Panc1 (cell line): ENCODE measurements around the gene SIK2. TPM values are rescaled to one million over a fixed set of nuclear protein-coding genes. Genes with fewer than 3 reads are reported as not detected.

Source experiments
- ATAC-seq: fragments of 200-7000 bp; cut with Tn5 transposase; 2 replicates; pipeline ENCODE4 v1.9.1; 2020; ENCODE audit warnings: mild to moderate bottlenecking, moderate library complexity
- BruUV-seq: library from RNA; stranded (reverse); fragments of 400-500 nt; replicated peaks from 2 replicates; lab custom pipeline; 2021; lab: Mats Ljungman, UMichigan
- CTCF ChIA-PET: fragments of 300-600 bp; sonication (Branson Sonifier 250); formaldehyde crosslinking; loops from one replicate; lab custom pipeline; 2022; ENCODE audit warnings: antibody characterized with exemption; lab: Charles Lee
- POLR2A ChIA-PET: fragments of 300-600 bp; sonication (Branson Sonifier 250); formaldehyde crosslinking; loops from one replicate; lab custom pipeline; 2022; ENCODE audit warnings: antibody characterized with exemption; lab: Charles Lee
- DNase-seq: peaks from one replicate; pipeline ENCODE4 v3.0.0-alpha.2; 2010; ENCODE audit warnings: low read depth, low spot score
- H3K27ac ChIP-seq: 2 replicates; pipeline ENCODE4 v1.5.1; 2011; ENCODE audit warnings: mild to moderate bottlenecking, low read length, inconsistent platforms
- H3K27me3 ChIP-seq: fragments of 200-500 bp; sonication (Bioruptor generic); 2 replicates; pipeline ENCODE4 v1.6.0; 2014; ENCODE audit warnings: low read length, inconsistent platforms; ENCODE audit not compliant: control insufficient read depth, insufficient read depth
- H3K36me3 ChIP-seq: fragments of 200-500 bp; sonication (Bioruptor generic); 2 replicates; pipeline ENCODE4 v1.5.1; 2014; ENCODE audit warnings: inconsistent platforms, mild to moderate bottlenecking, low read length, moderate library complexity; ENCODE audit not compliant: control insufficient read depth, insufficient read depth
- H3K4me1 ChIP-seq: 2 replicates; pipeline ENCODE4 v1.5.1; 2011; ENCODE audit warnings: inconsistent platforms, mild to moderate bottlenecking, low read length, moderate library complexity; ENCODE audit not compliant: control insufficient read depth, insufficient read depth
- H3K4me3 ChIP-seq, 2 experiments: 2 replicates each; pipeline ENCODE4 v1.5.1; 2011 to 2012; ENCODE audit warnings: low read depth in 2 of 2, low read length in 2 of 2, mild to moderate bottlenecking in 2 of 2, inconsistent platforms in 1 of 2, moderate library complexity in 1 of 2
- H3K9me3 ChIP-seq: fragments of 200-500 bp; sonication (Bioruptor generic); 2 replicates; pipeline ENCODE4 v1.5.1; 2014; ENCODE audit warnings: low read depth, mild to moderate bottlenecking, inconsistent platforms, low read length, moderate library complexity; ENCODE audit not compliant: control insufficient read depth, insufficient read depth
- CTCF ChIP-seq: fragments of 450-650 bp; IDR thresholded peaks from 2 replicates; pipeline ENCODE4 v1.5.1; 2017; ENCODE audit warnings: mild to moderate bottlenecking
- POLR2AphosphoS5 ChIP-seq: IDR thresholded peaks from 2 replicates; pipeline ENCODE4 v1.6.1; 2012; ENCODE audit warnings: mild to moderate bottlenecking, low read depth, low read length, moderate library complexity
- REST ChIP-seq, 2 experiments: IDR thresholded peaks; 2 replicates each; pipeline ENCODE4 v1.6.1; 2011 to 2012; ENCODE audit warnings: low read depth in 2 of 2, control low read depth in 1 of 2, low read length in 1 of 2, mild to moderate bottlenecking in 1 of 2, moderate library complexity in 1 of 2; ENCODE audit not compliant: insufficient read depth in 1 of 2
- SIN3A ChIP-seq: IDR thresholded peaks from 2 replicates; pipeline ENCODE4 v1.6.1; 2012; ENCODE audit warnings: low read depth, mild to moderate bottlenecking, low read length, moderate library complexity, borderline replicate concordance; ENCODE audit not compliant: insufficient read depth
- TCF7L2 ChIP-seq: IDR thresholded peaks from 2 replicates; pipeline ENCODE4 v1.6.1; 2011; ENCODE audit warnings: mild to moderate bottlenecking, low read depth, low read length, inconsistent platforms
- in situ Hi-C: cut with HindIII; loops from 2 replicates; pipeline ENCODE4 v1.10.0; 2016; ENCODE audit warnings: low sequenced_read_pairs, low pct_unique_long_range_greater_than_20kb
- intact Hi-C: fragments of 100-400 bp; cut with micrococcal nuclease; formaldehyde crosslinking; loops from one replicate; pipeline ENCODE4 v1.10.0; 2022; ENCODE audit not compliant: unreplicated experiment
- total RNA-seq: library from RNA; stranded (reverse); gene quantifications from one replicate; pipeline ENCODE4 v1.2.1, GENCODE V29; 2021; ENCODE audit not compliant: unreplicated experiment

Gene SIK2
- total RNA-seq, 1 experiment from 2014 or later: 17.0 TPM

GRCh38 chr11:111652184-111652583 lies 49.9 kb downstream of the SIK2 start:
- TF ChIP-seq POLR2AphosphoS5 (no peak), CTCF (no peak), REST (IDR thresholded peaks at IDR 0.05; ENCODE audit: insufficient read depth in 1 of 2, low read depth in 2 of 2, low read length in 1 of 2) (no peak), SIN3A (no peak), TCF7L2 (no peak)
- H3K9me3 ChIP-seq: no peaks in the 10 kb centered on the region
- no peaks in the 10 kb centered on the region for H3K4me1 ChIP-seq
- H3K27me3 ChIP-seq: no peaks in the 10 kb centered on the region
- ChIA-PET POLR2A (no interaction called here), CTCF (no interaction called here)
- no peaks in the 10 kb centered on the region for H3K36me3 ChIP-seq
- BruUV-seq: no TSS peak
- intact Hi-C loops (no loop called here), in situ Hi-C loops (no loop called here)
- ATAC-seq (no peak), DNase-seq (no peak)
- no peak overlapping the region for H3K4me3 ChIP-seq
- H3K27ac ChIP-seq: no peak overlapping the region

DNA sequence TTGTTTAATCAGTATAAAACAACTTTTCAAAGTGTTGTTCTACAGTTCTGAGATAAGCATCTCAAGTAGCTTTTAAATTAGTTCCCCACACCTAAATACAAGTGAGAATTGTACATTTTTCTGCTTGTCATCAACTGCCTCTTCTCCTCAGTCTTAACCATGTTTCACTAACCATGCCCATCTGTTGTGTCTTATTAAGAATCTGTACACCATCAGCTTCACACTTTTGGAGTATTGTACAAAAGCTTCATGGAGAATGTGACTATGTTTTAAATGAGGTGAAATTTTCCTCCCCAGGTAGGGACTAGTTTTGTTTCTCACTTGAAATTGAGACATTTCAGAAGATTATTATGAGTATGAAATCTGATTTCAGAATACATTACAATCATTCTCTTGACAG lies 52.4 kb downstream of the SIK2 start:
- no TSS peak for BruUV-seq
- DNase-seq (no peak), ATAC-seq (no peak)
- ChIA-PET CTCF (no interaction called here), POLR2A (no interaction called here)
- H3K36me3 ChIP-seq: no peaks in the 10 kb centered on the region
- in situ Hi-C loops (no loop called here), intact Hi-C loops (no loop called here)
- H3K4me1 ChIP-seq: no peaks in the 10 kb centered on the region
- no peaks in the 10 kb centered on the region for H3K9me3 ChIP-seq
- no peak for TF ChIP-seq CTCF
- TF ChIP-seq TCF7L2: no peak
- no peak for TF ChIP-seq REST (IDR thresholded peaks at IDR 0.05; ENCODE audit: insufficient read depth in 1 of 2, low read depth in 2 of 2, low read length in 1 of 2)
- TF ChIP-seq SIN3A: no peak
- no peak for TF ChIP-seq POLR2AphosphoS5
- no peaks in the 10 kb centered on the region for H3K27me3 ChIP-seq
- no peak overlapping the region for H3K4me3 ChIP-seq
- no peak overlapping the region for H3K27ac ChIP-seq
